Liver (tissue), 9 donors: Measurements from ENCODE around the gene KCNK13. TPM values are rescaled to one million over a fixed set of nuclear protein-coding genes. Genes with fewer than 3 reads are reported as not detected.

ENCODE experiments used
- DNase-seq: peaks from one replicate; pipeline ENCODE4 v3.0.0-alpha.2; 2017; ENCODE audit warnings: low spot score
- H3K27ac ChIP-seq, 2 donors: one replicate each; pipeline ENCODE4 v1.7.0; 2013; ENCODE audit warnings: inconsistent platforms in 2 of 2, low read length in 2 of 2, control low read depth in 1 of 2, low read depth in 1 of 2, mild to moderate bottlenecking in 1 of 2
- H3K27me3 ChIP-seq, 4 donors: one replicate each; pipeline versions ENCODE4 v1.6.1 to v1.7.0; 2013; ENCODE audit warnings: low read length in 3 of 4, inconsistent platforms in 1 of 4, mild to moderate bottlenecking in 1 of 4, moderate library complexity in 1 of 4; ENCODE audit not compliant: control insufficient read depth in 4 of 4, insufficient read depth in 4 of 4
- H3K36me3 ChIP-seq, 4 donors: one replicate each; pipeline versions ENCODE4 v1.6.1 to v1.7.0; 2013; ENCODE audit warnings: low read length in 3 of 4, mild to moderate bottlenecking in 3 of 4, low read depth in 1 of 4, moderate library complexity in 1 of 4; ENCODE audit not compliant: control insufficient read depth in 4 of 4, insufficient read depth in 3 of 4
- H3K4me1 ChIP-seq, 4 donors: one replicate each; pipeline versions ENCODE4 v1.6.1 to v1.7.0; 2013; ENCODE audit warnings: low read length in 3 of 4, mild to moderate bottlenecking in 3 of 4, moderate library complexity in 1 of 4; ENCODE audit not compliant: control insufficient read depth in 4 of 4, insufficient read depth in 4 of 4
- H3K4me3 ChIP-seq, 3 donors: one replicate each; pipeline versions ENCODE4 v1.6.1 to v1.7.0; 2013; ENCODE audit warnings: low read length in 3 of 3, control low read depth in 1 of 3, low read depth in 1 of 3, mild to moderate bottlenecking in 1 of 3
- H3K9ac ChIP-seq, 2 donors: one replicate each; pipeline ENCODE4 v1.7.0; 2013; ENCODE audit warnings: low read length in 2 of 2, mild to moderate bottlenecking in 2 of 2, moderate library complexity in 2 of 2, control low read depth in 1 of 2, low read depth in 1 of 2
- H3K9me3 ChIP-seq, 4 donors: one replicate each; pipeline versions ENCODE4 v1.6.1 to v1.7.0; 2013; ENCODE audit warnings: low read length in 3 of 4; ENCODE audit not compliant: control insufficient read depth in 4 of 4
- ATF3 ChIP-seq: IDR thresholded peaks from 2 replicates; pipeline ENCODE4 v1.6.1; 2016; ENCODE audit warnings: antibody characterized with exemption
- CTCF ChIP-seq: fragments of 150-350 bp; IDR thresholded peaks from 2 replicates; pipeline ENCODE4 v1.5.1; 2017; ENCODE audit warnings: improper control_type of control experiment, low read depth, low read length; ENCODE audit not compliant: missing input control
- EGR1 ChIP-seq, 2 donors: IDR thresholded peaks; 2 replicates each; pipeline ENCODE4 v1.6.1; 2016 to 2018; ENCODE audit warnings: antibody characterized with exemption in 2 of 2, low read depth in 2 of 2
- FOXA1 ChIP-seq: IDR thresholded peaks from 2 replicates; pipeline ENCODE4 v1.6.1; 2016; ENCODE audit warnings: antibody characterized with exemption
- FOXA2 ChIP-seq: IDR thresholded peaks from 2 replicates; pipeline ENCODE4 v1.6.1; 2016; ENCODE audit warnings: antibody characterized with exemption
- GABPA ChIP-seq, 2 donors: IDR thresholded peaks in 1 of 2; conservative IDR thresholded peaks in 1 of 2; 2 replicates each; pipeline ENCODE4 v1.6.1; 2016; ENCODE audit warnings: antibody characterized with exemption in 2 of 2, mild to moderate bottlenecking in 1 of 2, moderate library complexity in 1 of 2
- HNF4A ChIP-seq, 2 donors: conservative IDR thresholded peaks; 2 replicates each; pipeline ENCODE4 v1.6.1; 2016; ENCODE audit warnings: antibody characterized with exemption in 2 of 2, mild to moderate bottlenecking in 2 of 2
- HNF4G ChIP-seq: IDR thresholded peaks from 2 replicates; pipeline ENCODE4 v1.6.1; 2016; ENCODE audit warnings: antibody characterized with exemption
- JUND ChIP-seq, 2 donors: IDR thresholded peaks; 2 replicates each; pipeline ENCODE4 v1.6.1; 2016; ENCODE audit warnings: antibody characterized with exemption in 2 of 2
- MAX ChIP-seq: IDR thresholded peaks from 2 replicates; pipeline ENCODE4 v1.6.1; 2016; ENCODE audit warnings: antibody characterized with exemption
- NR2F2 ChIP-seq: IDR thresholded peaks from 2 replicates; pipeline ENCODE4 v1.6.1; 2016; ENCODE audit warnings: antibody characterized with exemption
- RAD21 ChIP-seq, 2 donors: IDR thresholded peaks; 2 replicates each; pipeline ENCODE4 v1.6.1; 2016; ENCODE audit warnings: antibody characterized with exemption in 2 of 2, mild to moderate bottlenecking in 2 of 2
- REST ChIP-seq: IDR thresholded peaks from 2 replicates; pipeline ENCODE4 v1.6.1; 2016; ENCODE audit warnings: antibody characterized with exemption, mild to moderate bottlenecking
- RXRA ChIP-seq, 2 donors: IDR thresholded peaks; 2 replicates each; pipeline ENCODE4 v1.6.1; 2017 to 2018; ENCODE audit warnings: antibody characterized with exemption in 2 of 2, mild to moderate bottlenecking in 1 of 2
- SP1 ChIP-seq: IDR thresholded peaks from 2 replicates; pipeline ENCODE4 v1.6.1; 2018; ENCODE audit warnings: antibody characterized with exemption, mild to moderate bottlenecking
- TAF1 ChIP-seq: conservative IDR thresholded peaks from 2 replicates; pipeline ENCODE4 v1.6.1; 2016; ENCODE audit warnings: antibody characterized with exemption, mild to moderate bottlenecking
- YY1 ChIP-seq: IDR thresholded peaks from 2 replicates; pipeline ENCODE4 v1.6.1; 2016; ENCODE audit warnings: antibody characterized with exemption, mild to moderate bottlenecking
- ZBTB33 ChIP-seq: IDR thresholded peaks from 2 replicates; pipeline ENCODE4 v1.6.1; 2016; ENCODE audit warnings: antibody characterized with exemption
- WGBS: extraction: QIAGEN DNeasy Blood & Tissue Kit; methylation state at CpG from one replicate; pipeline ENCODE4 v1.1.7; 2013; 5-methylcytosine and 5-hydroxymethylcytosine counted together
- polyA plus RNA-seq, 2 donors: library from polyadenylated mRNA; stranded (reverse) in 1 of 2; unstranded in 1 of 2; fragments of 200-250 nt in 1 of 2; fragments of >200 nt in 1 of 2; fragmentation: Nextera tagmentation in 1 of 2; extraction: Ambion mirVana in 1 of 2; gene quantifications; one replicate each; pipeline versions ENCODE4 v1.2.1 to v1.2.3, GENCODE V29; 2013 to 2015
- total RNA-seq, 2 donors: library from RNA; depleted of rRNA; stranded (reverse); fragments of >200 nt; gene quantifications; one replicate each; pipeline ENCODE4 v1.2.3, GENCODE V29; 2014
- donor health status: healthy.
- donor health status: healthy.
- donor health status: healthy.
- donor health status: healthy.
- donor health status: healthy.

The KCNK13 gene
- total and polyA plus RNA-seq, 4 donors: 0.25 to 0.61 (median 0.38) TPM; not detected in 1

GRCh38 chr14:90111895-90112534, 50.2 kb downstream of the KCNK13 start:
- no peaks in the 10 kb centered on the region for H3K27me3 ChIP-seq
- no peaks in the 10 kb centered on the region for H3K9me3 ChIP-seq
- no peaks in the 10 kb centered on the region for H3K4me1 ChIP-seq
- TF ChIP-seq FOXA1 (no peak), EGR1 (IDR thresholded peaks at IDR 0.05; ENCODE audit: low read depth in 2 of 2) (no peak), REST (no peak), HNF4A (conservative IDR thresholded peaks at IDR 0.05) (no peak), JUND (IDR thresholded peaks at IDR 0.05) (no peak), CTCF (no peak), TAF1 (no peak), ATF3 (no peak), RAD21 (IDR thresholded peaks at IDR 0.05) (no peak), ZBTB33 (no peak), NR2F2 (no peak), RXRA (IDR thresholded peaks at IDR 0.05) (no peak), GABPA (IDR thresholded peaks at IDR 0.05 in 1 of 2, conservative IDR thresholded peaks at IDR 0.05 in 1 of 2) (no peak), SP1 (no peak), YY1 (no peak), HNF4G (no peak), MAX (no peak), FOXA2 (no peak)
- H3K4me3 ChIP-seq: no peak overlapping the region
- WGBS: 67% methylated on average over 12 of the region's 12 CpGs
- H3K9ac ChIP-seq: no peak overlapping the region
- no peaks in the 10 kb centered on the region for H3K36me3 ChIP-seq
- H3K27ac ChIP-seq: no peak overlapping the region
- no peak for DNase-seq
